ENCODE measurements around the gene HDAC7.
"Not testable (repeated sequence)": the region's sequence is repeated elsewhere in the genome, so short reads cannot be mapped to it uniquely, and the experiment has no call there.

Gene HDAC7

DNA sequence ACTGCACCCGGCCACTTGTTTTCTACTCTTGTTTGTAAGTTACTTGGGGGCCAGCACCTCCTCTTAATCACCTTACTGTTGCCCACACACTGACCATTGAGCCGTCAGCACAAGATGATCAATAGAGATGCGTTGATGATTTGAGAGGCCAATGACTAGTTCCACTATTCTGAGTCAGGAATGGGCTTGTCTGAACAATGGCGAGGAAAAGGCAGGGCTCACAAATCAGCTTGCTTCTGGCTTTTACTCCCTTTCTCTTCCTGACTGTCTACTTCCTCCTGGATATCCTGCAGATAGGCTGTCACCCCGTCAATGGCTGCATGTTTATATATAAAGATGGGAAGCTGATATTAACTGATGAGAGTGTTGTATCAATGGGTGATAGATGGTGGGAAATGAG, 29.1 kb upstream of the HDAC7 start:
- DNase-seq: no peak

DNA sequence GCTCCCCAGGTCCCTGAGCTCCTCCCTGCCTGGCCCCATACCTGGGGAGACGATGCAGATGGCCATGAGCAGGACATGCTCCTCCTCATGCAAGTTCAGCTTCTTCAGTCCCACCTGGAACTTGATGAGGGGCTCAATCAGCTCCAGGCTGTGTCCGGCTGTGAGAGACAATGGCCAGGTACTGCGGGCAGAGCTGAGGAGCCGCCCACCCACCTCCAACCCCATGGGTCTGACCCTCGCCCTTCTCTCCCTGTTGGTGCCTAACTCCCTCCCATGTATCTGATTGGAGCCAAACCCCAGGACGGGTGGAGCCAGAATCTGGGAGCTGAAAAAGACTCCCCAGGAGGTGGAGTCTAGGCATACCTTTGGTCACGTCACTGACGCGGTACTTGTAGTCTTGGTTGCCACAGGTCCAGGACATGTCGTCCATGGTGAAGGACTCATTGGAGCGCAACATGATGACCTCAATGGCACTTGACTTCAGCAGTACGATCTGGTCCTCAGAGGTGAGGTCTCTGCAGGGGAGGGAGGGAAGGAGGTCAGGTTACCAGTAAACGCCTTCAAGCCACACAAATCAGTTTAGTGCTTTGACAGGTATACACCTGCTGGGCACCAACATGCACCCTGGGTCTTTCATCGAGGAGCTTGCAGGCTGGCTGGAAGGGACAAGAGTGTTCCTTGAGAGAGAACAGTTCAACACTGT, 26.7 kb upstream of the HDAC7 start:
- no peak for DNase-seq

DNA sequence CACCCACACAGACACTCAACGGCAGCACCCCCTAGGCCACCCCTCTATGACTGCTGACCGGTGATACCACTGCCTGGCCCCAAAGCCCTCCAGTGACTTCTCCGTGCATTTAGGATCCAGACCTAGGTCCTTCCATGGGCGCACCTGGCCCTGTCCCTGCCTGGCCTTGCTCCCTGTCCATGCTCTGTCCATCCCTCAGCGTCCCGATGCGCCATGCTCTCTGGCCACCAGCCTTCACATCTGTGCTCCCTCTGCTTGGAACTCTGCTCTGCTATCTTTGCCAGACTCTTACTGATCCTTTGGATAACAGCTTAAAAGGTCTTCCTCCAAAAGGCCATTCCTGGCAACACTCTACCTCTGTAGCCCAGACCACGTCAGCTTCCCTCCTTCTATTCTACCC, 25.4 kb upstream of the HDAC7 start:
- no peak for DNase-seq

DNA sequence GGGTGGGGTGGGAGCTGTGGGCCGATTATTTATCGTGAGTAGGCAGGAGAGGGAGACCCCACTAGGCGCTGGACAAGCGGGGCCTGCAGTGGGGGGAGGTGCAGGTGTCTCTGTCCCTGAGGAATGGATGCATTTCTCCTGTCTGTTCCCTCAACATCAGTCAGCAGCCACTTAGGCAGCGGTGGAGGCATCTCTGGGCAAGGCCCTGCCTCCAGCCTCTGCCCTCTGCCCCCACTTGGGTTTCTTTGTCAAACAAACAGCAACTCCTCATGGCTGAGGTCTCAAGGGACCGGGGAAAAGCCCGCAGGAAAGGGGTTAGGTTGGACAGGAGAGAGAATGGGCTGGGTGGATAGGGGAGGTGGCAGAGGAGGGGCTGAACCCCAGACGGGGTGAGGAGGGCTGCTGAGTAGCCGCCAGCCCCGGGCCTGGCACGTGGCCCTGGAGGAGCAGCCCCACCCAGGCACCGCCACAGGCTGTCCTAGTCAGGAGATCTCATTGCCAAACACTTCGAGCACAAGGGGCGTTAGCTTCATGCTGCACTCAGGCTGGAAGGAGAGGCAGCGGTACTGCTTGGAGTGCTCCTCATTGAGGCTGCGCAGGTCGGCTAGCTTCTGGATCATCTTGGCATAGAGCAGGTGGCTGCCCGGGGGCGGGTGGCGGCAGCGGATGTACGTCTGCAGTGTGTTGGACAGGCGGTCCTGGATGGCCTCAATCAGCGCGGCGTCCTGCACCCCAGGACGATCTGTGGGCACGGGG, 24.7 kb upstream of the HDAC7 start:
- DNase-seq: no peak

DNA sequence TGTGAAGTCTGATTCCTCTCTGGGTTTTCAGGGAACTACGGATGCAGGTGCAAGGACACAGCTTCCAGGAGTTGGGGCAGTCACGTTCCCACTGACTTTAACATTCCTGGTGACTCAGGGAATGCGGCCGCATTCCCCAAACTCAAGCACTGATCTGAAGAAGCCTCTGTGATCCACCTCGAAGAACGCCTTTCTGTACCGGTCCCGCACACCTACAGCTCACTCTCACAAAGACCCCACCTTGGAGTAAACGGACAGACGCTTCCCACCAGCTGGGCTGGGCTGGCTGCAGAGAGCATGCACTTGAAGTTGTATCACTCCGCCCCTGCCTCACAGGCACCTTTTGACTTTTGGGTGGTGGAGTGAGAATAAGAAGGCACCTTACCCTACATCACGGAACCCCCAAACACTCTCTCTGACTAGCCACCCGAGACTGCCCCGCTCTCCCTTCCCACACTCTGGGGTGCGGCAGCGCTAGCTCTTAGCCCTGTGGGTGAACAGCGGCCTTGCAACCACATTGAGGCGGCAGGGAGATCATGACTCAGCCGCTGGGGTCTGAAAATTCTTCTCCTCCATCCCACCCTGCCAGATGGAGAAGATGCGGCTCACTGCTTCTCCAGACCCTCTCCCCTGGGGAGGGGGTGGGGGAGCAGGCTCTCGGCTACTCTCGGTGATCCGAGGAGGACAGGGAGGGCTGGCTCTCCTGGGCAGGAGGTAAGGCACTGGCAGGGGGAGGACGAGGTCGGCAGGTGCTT, 23.7 kb upstream of the HDAC7 start:
- DNase-seq: no peak

DNA sequence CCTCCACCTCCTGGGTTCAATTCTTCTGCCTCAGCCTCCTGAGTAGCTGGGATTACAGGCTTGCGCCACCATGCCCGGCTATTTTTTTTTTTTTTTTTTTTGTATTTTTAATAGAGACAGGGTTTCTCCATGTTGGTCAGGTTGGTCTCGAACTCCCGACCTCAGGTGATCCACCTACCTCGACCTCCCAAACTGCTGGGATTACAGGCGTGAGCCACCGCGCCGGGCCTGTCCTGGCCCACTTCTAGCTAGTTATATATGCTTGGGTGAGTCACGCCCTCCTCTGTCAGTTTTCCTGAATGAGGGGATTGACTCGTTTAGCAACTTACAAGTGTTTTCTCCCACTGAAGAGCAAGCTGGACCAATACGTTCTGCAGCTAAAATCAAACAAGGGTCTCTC, 22.8 kb upstream of the HDAC7 start:
- DNase-seq: not testable (repeated sequence)

DNA sequence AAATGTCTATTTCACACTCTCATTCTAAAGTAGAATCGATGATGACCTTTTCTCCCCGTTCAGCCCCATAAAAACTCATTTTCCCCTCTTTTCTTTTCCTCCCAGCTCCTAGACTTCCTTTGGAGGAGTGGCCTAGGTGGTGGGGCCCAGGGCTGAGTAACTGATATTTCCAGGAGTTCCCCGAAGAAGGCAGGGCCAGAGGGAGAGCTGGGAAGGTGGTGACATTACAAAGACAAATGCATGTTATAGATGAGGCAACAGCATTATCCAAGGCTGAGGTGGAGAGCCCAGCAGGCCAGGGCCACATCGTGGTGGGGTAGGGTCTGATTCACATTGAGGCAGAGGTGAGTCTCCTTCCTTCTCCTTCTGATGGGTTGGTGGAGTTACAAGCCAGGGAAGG, 22.2 kb upstream of the HDAC7 start:
- no peak for DNase-seq

DNA sequence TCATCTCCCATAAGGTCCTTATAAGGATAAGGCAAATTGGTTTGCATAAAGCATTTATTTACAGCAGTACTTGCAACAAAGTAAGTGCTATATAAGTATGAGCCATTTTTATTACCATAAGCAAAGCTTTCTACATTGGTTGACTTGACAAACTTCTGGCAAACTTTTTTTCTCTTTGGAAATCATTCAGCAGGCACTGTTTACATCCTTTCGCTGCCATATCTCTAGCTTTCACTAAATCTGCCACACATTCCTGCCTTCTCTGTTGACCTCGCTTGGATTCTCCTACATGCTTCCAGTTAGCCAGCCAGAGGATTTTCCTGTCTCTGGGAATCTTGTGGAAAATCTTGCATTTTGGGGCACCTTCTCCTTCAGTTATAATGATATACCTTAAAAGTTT, 21.8 kb upstream of the HDAC7 start:
- DNase-seq: no peak

DNA sequence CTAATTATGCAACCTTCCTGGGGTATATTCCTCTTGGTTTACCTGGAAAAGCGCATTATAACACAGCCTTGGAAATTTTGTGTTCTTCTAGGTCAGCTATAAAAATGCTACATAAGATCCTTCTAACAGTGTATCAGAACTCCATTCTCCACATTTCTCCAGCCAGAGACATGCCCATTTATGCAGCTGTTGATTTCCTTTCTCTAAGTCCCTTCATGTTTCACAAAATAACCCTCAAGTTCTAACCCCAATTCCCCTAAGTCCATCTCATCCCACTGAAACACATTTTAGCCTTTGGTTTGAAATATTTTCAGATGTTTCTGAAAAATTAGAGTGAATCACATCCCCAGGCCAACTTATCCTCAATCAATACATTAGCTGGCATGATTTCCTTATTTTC, 20.9 kb upstream of the HDAC7 start:
- DNase-seq: no peak

DNA sequence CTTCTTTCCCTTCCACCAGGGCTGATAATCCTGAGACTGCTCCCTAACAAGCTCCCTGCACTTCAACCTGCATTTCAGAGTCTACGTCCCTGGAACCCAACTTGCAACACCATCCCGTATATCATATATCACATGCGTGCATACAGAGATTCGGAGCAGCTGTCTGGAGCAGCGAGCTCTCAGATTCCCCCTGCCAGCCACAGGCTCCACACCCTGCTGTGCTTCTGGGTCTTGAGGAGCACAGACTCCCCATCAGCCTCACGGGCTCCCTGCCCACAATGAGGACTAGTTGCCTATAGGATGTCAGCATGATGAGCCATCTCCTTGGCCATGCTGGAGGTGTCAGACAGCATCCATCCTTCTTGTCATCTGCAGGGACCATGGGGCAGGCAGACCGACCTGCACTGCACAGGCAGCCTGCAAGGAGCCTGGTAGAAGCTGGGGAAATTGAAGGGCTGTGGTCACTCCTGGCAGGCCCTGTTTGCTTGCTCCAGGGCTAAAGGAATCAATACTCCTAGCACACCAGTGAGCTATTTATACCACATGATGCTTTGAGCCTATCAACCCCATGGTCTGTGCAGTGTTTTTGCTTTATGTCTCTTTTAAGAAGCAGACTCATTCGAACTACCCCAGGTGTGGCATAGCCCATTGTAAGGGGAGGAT, 19.6 kb upstream of the HDAC7 start:
- no peak for DNase-seq

DNA sequence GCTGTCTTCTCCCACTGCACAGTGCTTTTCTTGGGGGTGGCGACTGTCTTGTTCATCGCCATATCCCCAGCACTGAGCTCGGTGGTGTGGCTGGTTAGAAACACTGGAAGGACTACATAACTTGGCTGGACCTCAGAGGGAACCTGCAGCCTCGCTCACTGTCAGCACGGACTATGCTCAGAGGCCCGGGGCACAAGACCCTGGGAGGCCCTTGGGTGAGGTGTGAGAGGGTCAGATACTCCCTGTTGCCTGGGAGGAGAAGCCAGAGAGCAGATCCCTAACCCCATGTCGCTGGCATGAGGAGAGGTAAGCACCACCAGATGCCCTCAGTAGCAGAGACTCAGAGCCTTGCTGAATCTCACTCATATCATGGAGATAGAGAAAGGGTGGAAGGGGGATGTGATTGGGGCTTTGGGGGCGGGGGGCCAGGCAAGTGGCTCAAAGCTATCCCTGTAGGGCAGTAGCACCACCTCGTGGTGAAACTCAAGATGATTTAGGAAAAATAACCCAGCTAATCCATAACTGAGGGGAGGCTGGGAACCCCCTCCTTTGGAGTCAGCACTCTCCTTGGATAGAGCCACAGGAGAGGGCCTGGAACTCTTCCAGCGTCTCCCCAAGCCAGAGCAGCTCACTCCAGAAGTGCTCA, 18.7 kb upstream of the HDAC7 start:
- no peak for DNase-seq

DNA sequence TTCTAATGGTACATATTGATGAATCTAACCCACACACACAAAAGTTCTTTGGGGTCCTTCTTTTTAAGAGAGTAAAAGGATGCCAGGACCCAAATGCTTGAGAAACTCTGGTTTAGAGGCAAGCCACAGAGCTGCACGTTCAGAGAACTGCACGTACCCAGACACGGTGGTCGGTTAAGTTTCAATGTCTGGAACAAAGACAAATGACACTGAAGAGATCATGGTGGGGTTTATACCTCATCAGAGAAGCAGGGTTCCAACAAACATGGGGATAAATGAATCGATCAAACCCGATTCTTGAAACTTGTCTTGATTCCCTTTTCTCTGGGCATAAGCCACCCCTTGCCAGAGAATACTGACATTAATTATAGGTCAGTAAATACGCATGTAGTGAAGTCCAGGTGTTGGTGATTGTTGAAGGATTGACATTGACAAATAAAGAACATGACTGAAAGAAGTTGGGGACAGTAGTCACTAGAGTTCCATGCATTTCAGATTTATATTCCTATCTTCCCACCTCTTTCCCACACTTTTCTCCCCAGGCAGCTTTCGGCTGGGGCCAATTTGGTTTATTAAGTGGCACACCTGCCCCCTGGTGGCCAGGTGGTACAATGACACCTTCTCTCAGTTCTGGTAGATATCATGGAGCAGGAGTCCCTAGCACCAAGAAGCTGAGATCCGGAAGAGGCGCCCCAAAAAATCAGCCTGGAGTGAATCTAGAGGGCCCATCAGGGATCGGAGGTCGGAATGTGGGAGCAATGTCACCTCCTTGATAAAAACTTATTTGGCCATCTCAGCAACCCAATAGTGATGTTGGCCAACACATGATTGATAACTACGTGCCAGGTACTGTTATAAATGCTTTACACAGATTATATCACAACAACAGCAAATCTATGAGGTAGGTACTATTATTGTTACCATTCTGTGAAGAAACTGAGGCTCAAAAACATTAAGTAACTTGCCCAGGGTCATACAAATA, 17.8 kb upstream of the HDAC7 start:
- no peak for DNase-seq

DNA sequence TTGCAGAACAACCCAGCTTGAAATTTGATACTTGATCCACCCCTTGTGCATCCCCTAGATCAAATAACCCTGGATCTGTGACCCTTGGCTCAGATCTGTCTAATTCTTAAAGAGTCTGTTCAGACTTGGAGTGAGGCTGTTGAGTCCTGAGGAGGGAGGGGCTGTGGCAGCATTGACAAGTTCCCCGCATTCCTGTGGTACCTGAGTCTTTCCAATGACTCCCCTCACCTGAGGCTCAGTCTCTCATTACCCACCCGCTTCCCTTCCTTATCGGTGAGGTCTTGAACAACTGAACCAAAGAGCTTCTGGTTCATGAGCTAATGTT, 16.1 kb upstream of the HDAC7 start:
- DNase-seq: no peak

DNA sequence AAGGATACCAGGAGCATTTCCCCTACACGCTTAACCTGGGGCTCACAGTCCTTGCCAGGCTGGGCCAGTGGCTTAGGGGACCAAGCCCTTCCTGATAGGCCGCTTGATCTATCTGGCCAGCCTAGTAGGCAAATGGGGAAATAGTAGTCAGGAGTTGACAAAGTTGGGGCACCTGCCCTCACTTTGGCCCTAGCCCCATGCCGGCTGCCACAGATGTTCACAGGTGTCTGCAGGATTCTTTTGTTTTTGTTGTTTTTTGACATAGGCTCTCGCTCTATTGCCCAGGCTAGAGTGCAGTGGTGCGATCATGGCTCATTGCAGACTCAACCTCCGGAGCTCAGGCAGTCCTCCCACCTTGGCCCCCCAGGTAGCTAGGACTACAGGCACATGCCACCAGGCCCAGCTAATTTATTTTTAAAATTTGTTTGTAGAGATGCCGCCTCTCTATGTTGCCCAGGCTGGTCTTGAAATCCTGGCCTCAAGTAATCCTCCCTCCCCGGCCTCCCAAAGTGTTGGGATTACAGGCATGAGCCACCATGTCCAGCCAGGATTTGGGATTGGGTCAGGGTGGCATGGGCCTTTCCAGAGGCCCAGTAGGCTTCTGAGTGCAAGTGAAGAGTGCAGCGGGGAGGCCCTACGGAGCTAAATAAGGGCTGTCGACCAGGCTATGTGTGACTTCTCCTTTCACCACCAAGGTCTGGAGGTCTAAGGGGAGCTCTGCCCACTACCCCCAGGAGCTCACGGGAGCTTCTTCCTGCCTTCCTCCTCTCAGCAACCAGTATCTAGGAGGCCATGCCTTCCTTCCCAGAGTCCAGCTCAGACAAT, 15.5 kb upstream of the HDAC7 start:
- no peak for DNase-seq

DNA sequence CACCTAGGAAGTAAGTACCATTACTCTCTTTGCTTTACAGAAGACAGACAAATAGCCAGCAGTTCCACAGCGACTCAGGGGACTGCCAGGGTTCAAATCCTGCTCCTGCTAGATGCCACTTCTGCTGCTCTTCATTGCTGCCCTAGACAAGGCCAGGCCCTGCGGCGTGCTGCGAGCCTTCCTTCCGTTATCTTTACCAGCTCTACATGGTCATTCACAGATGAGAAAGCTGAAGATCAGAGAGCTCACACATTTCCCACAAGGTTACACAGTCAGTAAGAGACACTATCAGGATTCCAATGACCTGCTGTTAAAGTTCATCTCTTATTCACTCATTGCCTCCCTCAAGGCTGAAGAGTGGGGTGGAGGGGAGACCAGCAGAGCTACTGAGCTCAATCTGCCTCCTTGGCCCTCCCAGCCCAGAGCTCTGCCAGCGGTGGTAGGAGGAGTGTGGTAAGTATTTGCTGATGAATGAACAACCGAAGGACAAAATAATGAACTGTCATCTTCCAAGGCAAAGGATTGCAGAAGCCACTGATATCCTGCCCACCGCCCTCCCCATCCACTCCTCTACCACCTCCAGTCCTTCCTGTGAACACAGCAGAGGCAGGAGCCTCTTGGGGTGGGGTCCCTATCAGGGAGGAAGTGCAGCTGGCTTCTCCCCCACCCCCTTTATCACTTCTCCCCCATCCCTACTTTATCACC, 14.6 kb upstream of the HDAC7 start:
- DNase-seq: no peak

DNA sequence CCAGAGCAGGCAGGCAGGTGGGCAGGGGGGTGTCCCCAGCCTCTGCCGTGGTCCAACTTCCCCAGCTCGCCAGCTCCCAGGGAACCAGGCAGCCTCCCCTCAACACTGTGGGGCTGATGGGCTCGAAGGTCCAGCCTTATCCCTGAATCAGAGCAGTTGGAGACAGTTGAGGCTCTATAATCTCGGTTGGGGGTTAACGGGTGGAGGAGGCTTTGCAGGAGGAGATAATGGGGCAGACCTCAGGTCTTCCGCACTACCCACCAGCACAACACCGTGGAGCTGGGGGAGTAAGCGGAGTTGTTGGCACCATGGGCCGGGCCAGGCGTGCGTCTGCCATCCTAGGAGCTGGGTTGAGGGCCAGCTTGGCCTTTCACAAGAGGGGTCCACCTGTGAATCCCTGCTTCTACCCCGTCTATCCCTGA, 13.9 kb upstream of the HDAC7 start:
- no peak for DNase-seq

DNA sequence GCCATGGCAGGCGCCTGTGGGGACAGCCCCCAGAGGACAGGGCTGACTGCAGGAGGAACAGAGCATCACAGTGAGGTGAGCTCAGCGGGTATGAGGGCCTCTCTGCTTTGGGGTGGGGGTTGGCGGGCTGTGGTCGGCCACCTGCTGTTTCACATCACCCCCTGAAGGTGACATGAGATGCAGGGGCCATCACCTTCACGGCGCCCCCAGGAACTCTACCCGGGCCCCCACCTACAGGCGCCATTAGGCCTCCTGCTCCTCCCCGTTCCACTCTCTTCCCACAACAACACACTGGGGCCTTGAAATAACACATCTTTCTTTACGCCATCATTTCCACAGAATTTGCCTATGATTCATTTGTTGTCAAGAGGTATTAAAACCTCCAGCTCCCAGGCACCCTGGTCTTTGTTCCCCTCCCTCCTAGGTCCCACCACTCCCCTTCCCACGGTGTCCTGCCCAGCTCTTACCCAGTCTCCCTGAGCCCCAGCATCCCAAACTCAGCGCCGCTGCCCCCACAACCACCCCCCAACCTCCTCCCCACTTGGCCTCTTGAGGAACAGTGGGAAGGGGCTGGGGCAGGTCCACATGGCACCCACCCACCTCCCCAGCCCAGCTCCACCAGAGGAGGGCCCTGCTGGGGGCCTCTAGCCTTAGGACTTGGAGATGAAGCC, 12.7 kb upstream of the HDAC7 start:
- no peak for DNase-seq

DNA sequence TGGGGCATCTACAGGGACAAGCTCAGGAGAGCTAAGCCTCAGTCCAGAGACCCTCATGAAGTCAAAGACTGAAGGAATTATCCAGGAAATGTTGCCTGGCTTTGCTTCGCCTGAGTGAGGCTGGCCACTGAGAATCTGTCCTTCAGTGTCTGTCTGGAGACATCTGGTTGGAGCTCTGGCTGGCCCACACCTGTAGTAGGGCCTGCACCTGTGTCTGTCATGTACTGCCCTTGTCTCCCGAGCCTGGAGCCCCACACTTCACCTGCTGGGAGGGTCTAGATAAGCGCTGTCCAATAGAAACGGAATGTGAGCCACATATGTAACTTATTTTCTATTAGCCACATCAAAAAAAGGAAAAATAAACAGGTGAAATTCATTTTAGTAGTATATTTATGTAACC, 9.9 kb upstream of the HDAC7 start:
- no peak for DNase-seq

DNA sequence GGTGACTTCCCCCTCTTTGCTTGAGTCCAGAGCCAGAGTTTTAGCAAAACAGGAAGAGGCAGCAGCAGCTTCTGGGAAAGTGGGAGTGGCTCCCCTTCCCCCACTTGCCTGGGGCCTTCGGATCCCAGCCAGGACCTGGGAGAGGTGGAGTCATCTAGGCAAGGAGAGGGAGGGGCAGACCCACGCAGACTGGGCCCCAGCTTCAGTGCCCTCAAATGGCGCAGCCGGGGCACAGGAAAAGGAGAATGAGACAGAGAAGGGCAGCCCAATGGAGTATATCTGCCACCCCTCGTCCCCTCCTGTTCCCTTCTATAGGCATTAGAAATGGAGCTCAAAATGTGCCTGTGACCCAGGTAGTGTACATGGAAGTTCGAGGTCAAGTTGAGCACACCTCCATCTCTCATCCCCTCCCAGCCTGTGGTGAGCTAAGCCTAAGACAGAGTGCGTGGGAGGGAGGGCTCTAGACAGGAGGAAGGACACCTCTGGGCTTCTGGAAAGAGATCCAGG, 9.3 kb upstream of the HDAC7 start:
- no peak for DNase-seq

Data from NCI-H524 treated with DMSO at 0.1 percent for 48 hours (cell line).